HCT116 (cell line): ENCODE results near the gene GGPS1. TPM values are rescaled to one million over a fixed set of nuclear protein-coding genes. Genes with fewer than 3 reads are reported as not detected.

Experiments used
- ATAC-seq: fragments of 200-7000 bp; cut with Tn5 transposase; 2 replicates; pipeline ENCODE4 v1.9.1; 2020; ENCODE audit warnings: mild to moderate bottlenecking, moderate library complexity
- BruUV-seq: library from RNA; stranded (reverse); fragments of 400-500 nt; replicated peaks from 2 replicates; lab custom pipeline; 2021; lab: Mats Ljungman, UMichigan
- CTCF ChIA-PET: fragments of 300-600 bp; sonication (Branson Sonifier 250); formaldehyde crosslinking; loops from one replicate; lab custom pipeline; 2021; ENCODE audit warnings: antibody characterized with exemption; lab: Charles Lee
- POLR2A ChIA-PET: fragments of 300-600, 350-600 bp; sonication (Branson Sonifier 250); formaldehyde crosslinking; loops from one replicate; lab custom pipeline; 2021; ENCODE audit warnings: antibody characterized with exemption; lab: Charles Lee
- RAD21 ChIA-PET, 2 experiments: fragments of 300-600 bp; sonication (Branson Sonifier 250); formaldehyde crosslinking; loops; one replicate each; lab custom pipeline; 2023; ENCODE audit warnings: low total read pairs in 2 of 2; ENCODE audit not compliant: uncharacterized antibody in 2 of 2, unreplicated experiment in 2 of 2, low non-redundant PET in 1 of 2; lab: Charles Lee
- DNase-seq: peaks from one replicate; pipeline ENCODE4 v3.0.0-alpha.2; 2010; ENCODE audit warnings: low read depth, low spot score
- H2AFZ ChIP-seq: fragments of 200-600 bp; shearing (Covaris generic), sonication (generic); 2 replicates; pipeline ENCODE4 v1.6.1; 2017; ENCODE audit warnings: low read depth, mixed run types, mixed read lengths, antibody characterized with exemption, low read length; ENCODE audit not compliant: poor library complexity, severe bottlenecking
- H3K27ac ChIP-seq: 2 replicates; pipeline ENCODE4 v1.5.1; 2012; ENCODE audit warnings: low read depth, low read length
- H3K27me3 ChIP-seq: fragments of 200-600 bp; sonication (generic); 2 replicates; pipeline ENCODE4 v1.6.1; 2016; ENCODE audit warnings: mixed run types, low read length, mixed read lengths; ENCODE audit not compliant: insufficient read depth
- H3K36me3 ChIP-seq, 2 experiments: fragments of 200-500 bp in 1 of 2; fragments of 200-600 bp in 1 of 2; sonication (Bioruptor generic) in 1 of 2; sonication (generic) in 1 of 2; 2 replicates each; pipeline versions ENCODE4 v1.5.1 to v1.6.1; 2014 to 2016; ENCODE audit warnings: low read length in 2 of 2, inconsistent platforms in 1 of 2, mixed read lengths in 1 of 2, mixed run types in 1 of 2; ENCODE audit not compliant: insufficient read depth in 2 of 2, control insufficient read depth in 1 of 2
- H3K4me1 ChIP-seq, 2 experiments: fragments of 200-600 bp in 1 of 2; sonication (generic) in 1 of 2; 2 replicates each; pipeline versions ENCODE4 v1.5.1 to v1.6.1; 2012 to 2017; ENCODE audit warnings: low read length in 2 of 2, inconsistent platforms in 1 of 2, mild to moderate bottlenecking in 1 of 2, mixed read lengths in 1 of 2, mixed run types in 1 of 2, moderate library complexity in 1 of 2; ENCODE audit not compliant: insufficient read depth in 2 of 2, control insufficient read depth in 1 of 2
- H3K4me2 ChIP-seq: fragments of 200-600 bp; sonication (generic); 2 replicates; pipeline ENCODE4 v1.6.1; 2017; ENCODE audit warnings: mixed run types, low read length, mixed read lengths
- H3K4me3 ChIP-seq, 2 experiments: fragments of 200-600 bp in 1 of 2; sonication (generic) in 1 of 2; replicated peaks in 1 of 2; 2 replicates each; pipeline ENCODE4 v1.5.1; 2011 to 2016; ENCODE audit warnings: low read length in 2 of 2, control low read depth in 1 of 2, low read depth in 1 of 2, mild to moderate bottlenecking in 1 of 2, mixed read lengths in 1 of 2, mixed run types in 1 of 2
- H3K79me2 ChIP-seq: fragments of 200-600 bp; sonication (generic); 2 replicates; pipeline ENCODE4 v1.6.1; 2017; ENCODE audit warnings: mild to moderate bottlenecking, mixed run types, low read length, moderate library complexity, mixed read lengths; ENCODE audit not compliant: insufficient read depth
- H3K9ac ChIP-seq: fragments of 200-600 bp; sonication (generic); 2 replicates; pipeline ENCODE4 v1.6.1; 2016; ENCODE audit warnings: low read length, mixed read lengths
- H3K9me2 ChIP-seq: fragments of 200-600 bp; sonication (generic), shearing (Covaris generic); 2 replicates; pipeline ENCODE4 v1.6.1; 2017; ENCODE audit warnings: mixed run types, mild to moderate bottlenecking, moderate library complexity; ENCODE audit not compliant: insufficient read depth
- H3K9me3 ChIP-seq, 2 experiments: fragments of 200-500 bp in 1 of 2; fragments of 200-600 bp in 1 of 2; sonication (Bioruptor generic) in 1 of 2; sonication (generic) in 1 of 2; 2 replicates each; pipeline ENCODE4 v1.6.1; 2014 to 2017; ENCODE audit warnings: low read length in 2 of 2, mixed read lengths in 2 of 2, inconsistent platforms in 1 of 2, low read depth in 1 of 2, mild to moderate bottlenecking in 1 of 2, mixed run types in 1 of 2, moderate library complexity in 1 of 2; ENCODE audit not compliant: control insufficient read depth in 1 of 2, insufficient read depth in 1 of 2
- H4K20me1 ChIP-seq: fragments of 200-600 bp; sonication (generic), shearing (Covaris generic); 2 replicates; pipeline ENCODE4 v1.6.1; 2017; ENCODE audit warnings: mixed run types, mild to moderate bottlenecking, moderate library complexity; ENCODE audit not compliant: insufficient read depth
- FOSL1 ChIP-seq: IDR thresholded peaks from 2 replicates; pipeline ENCODE4 v1.6.1; 2012; ENCODE audit warnings: low read depth
- POLR2A ChIP-seq: IDR thresholded peaks from 2 replicates; pipeline ENCODE4 v1.7.0; 2011; ENCODE audit warnings: borderline replicate concordance; ENCODE audit not compliant: insufficient read depth, insufficient read length; ENCODE audit errors: extremely low read depth
- YY1 ChIP-seq: IDR thresholded peaks from 2 replicates; pipeline ENCODE4 v1.6.1; 2011; ENCODE audit warnings: low read length, low read depth, moderate library complexity, mild to moderate bottlenecking; ENCODE audit not compliant: insufficient replicate concordance; ENCODE audit errors: extremely low read depth
- ZBTB33 ChIP-seq: IDR thresholded peaks from 2 replicates; pipeline ENCODE4 v1.6.1; 2011; ENCODE audit warnings: mild to moderate bottlenecking, low read length, moderate library complexity; ENCODE audit not compliant: insufficient replicate concordance; ENCODE audit errors: extremely low read depth
- intact Hi-C: fragments of 100-400 bp; cut with micrococcal nuclease; formaldehyde crosslinking; loops from 2 replicates; pipeline ENCODE4 v1.10.0; 2022
- total RNA-seq: library from RNA; stranded (reverse); gene quantifications from one replicate; pipeline ENCODE4 v1.2.1, GENCODE V29; 2021; ENCODE audit not compliant: unreplicated experiment
- TF ChIP-seq, protein P1 (sequence below): IDR thresholded peaks from 2 replicates; pipeline ENCODE4 v1.6.1; 2012; ENCODE audit warnings: low read depth
- TF ChIP-seq, protein P2 (sequence below), 3 experiments: fragments of 200-600 bp in 1 of 3; sonication (generic) in 1 of 3; IDR thresholded peaks in 2 of 3; conservative IDR thresholded peaks in 1 of 3; 2 replicates each; pipeline ENCODE4 v1.5.1; 2012 to 2017; ENCODE audit warnings: low read depth in 2 of 3, low read length in 2 of 3, antibody characterized with exemption in 1 of 3, borderline replicate concordance in 1 of 3, control low read depth in 1 of 3, mild to moderate bottlenecking in 1 of 3, mixed read lengths in 1 of 3, mixed run types in 1 of 3, moderate library complexity in 1 of 3; ENCODE audit not compliant: insufficient read depth in 1 of 3

GGPS1 gene
- total RNA-seq, 1 experiment from 2014 or later: 30.6 TPM

- H3K9ac ChIP-seq: no peak overlapping the region
- no peaks in the 10 kb centered on the region for H3K9me3 ChIP-seq
- H3K27ac ChIP-seq: no peak overlapping the region
- intact Hi-C loops: no loop called here
- H3K79me2 ChIP-seq: peaks cover 96% of the 10 kb centered on the region
- peaks cover 6% of the 10 kb centered on the region; the same call in 1 of the 2 replicates for H4K20me1 ChIP-seq
- no peaks in the 10 kb centered on the region for H3K9me2 ChIP-seq
- DNase-seq (no peak), ATAC-seq (no peak)
- H3K4me1 ChIP-seq: no peaks in the 10 kb centered on the region
- H3K4me3 ChIP-seq: no peak overlapping the region
- TF ChIP-seq, protein P1, sequence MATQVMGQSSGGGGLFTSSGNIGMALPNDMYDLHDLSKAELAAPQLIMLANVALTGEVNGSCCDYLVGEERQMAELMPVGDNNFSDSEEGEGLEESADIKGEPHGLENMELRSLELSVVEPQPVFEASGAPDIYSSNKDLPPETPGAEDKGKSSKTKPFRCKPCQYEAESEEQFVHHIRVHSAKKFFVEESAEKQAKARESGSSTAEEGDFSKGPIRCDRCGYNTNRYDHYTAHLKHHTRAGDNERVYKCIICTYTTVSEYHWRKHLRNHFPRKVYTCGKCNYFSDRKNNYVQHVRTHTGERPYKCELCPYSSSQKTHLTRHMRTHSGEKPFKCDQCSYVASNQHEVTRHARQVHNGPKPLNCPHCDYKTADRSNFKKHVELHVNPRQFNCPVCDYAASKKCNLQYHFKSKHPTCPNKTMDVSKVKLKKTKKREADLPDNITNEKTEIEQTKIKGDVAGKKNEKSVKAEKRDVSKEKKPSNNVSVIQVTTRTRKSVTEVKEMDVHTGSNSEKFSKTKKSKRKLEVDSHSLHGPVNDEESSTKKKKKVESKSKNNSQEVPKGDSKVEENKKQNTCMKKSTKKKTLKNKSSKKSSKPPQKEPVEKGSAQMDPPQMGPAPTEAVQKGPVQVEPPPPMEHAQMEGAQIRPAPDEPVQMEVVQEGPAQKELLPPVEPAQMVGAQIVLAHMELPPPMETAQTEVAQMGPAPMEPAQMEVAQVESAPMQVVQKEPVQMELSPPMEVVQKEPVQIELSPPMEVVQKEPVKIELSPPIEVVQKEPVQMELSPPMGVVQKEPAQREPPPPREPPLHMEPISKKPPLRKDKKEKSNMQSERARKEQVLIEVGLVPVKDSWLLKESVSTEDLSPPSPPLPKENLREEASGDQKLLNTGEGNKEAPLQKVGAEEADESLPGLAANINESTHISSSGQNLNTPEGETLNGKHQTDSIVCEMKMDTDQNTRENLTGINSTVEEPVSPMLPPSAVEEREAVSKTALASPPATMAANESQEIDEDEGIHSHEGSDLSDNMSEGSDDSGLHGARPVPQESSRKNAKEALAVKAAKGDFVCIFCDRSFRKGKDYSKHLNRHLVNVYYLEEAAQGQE: no peak
- TF ChIP-seq, protein P2, sequence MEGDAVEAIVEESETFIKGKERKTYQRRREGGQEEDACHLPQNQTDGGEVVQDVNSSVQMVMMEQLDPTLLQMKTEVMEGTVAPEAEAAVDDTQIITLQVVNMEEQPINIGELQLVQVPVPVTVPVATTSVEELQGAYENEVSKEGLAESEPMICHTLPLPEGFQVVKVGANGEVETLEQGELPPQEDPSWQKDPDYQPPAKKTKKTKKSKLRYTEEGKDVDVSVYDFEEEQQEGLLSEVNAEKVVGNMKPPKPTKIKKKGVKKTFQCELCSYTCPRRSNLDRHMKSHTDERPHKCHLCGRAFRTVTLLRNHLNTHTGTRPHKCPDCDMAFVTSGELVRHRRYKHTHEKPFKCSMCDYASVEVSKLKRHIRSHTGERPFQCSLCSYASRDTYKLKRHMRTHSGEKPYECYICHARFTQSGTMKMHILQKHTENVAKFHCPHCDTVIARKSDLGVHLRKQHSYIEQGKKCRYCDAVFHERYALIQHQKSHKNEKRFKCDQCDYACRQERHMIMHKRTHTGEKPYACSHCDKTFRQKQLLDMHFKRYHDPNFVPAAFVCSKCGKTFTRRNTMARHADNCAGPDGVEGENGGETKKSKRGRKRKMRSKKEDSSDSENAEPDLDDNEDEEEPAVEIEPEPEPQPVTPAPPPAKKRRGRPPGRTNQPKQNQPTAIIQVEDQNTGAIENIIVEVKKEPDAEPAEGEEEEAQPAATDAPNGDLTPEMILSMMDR (IDR thresholded peaks at IDR 0.05 in 2 of 3, conservative IDR thresholded peaks at IDR 0.05 in 1 of 3; ENCODE audit: borderline replicate concordance in 1 of 3, insufficient read depth in 1 of 3, low read depth in 2 of 3, low read length in 2 of 3): no peak
- no peak for TF ChIP-seq FOSL1
- TF ChIP-seq YY1: no peak
- TF ChIP-seq POLR2A: no peak
- no peak for TF ChIP-seq ZBTB33
- H3K4me2 ChIP-seq: no peak overlapping the region
- no TSS peak for BruUV-seq
- CTCF ChIA-PET: no interaction called here
- no peaks in the 10 kb centered on the region for H3K27me3 ChIP-seq
- H2AFZ ChIP-seq: no peak overlapping the region
- 0 out of 4 replicates have a peak, but pooled peaks cover 2 to 3% of the 10 kb centered on the region in 2 experiments for H3K36me3 ChIP-seq
- POLR2A ChIA-PET: no interaction called here
- RAD21 ChIA-PET: no interaction called here
Measured at GRCh38 chr1:235319255-235319654, 9.1 kb upstream of the GGPS1 start.
